IPS-18a (cell line): ENCODE data around the gene LEAP2.

ENCODE experiments used
- H3K27ac ChIP-seq: one replicate; pipeline ENCODE4 v1.5.1; 2013; ENCODE audit warnings: low read length
- H3K27me3 ChIP-seq: one replicate; pipeline ENCODE4 v1.6.1; 2013; ENCODE audit warnings: mild to moderate bottlenecking, low read length; ENCODE audit not compliant: control insufficient read depth, insufficient read depth
- H3K36me3 ChIP-seq: one replicate; pipeline ENCODE4 v1.6.1; 2013; ENCODE audit warnings: low read depth, low read length; ENCODE audit not compliant: control insufficient read depth
- H3K4me1 ChIP-seq: one replicate; pipeline ENCODE4 v1.6.1; 2013; ENCODE audit warnings: low read depth, low read length; ENCODE audit not compliant: control insufficient read depth
- H3K4me3 ChIP-seq: one replicate; pipeline ENCODE4 v1.5.1; 2013; ENCODE audit warnings: low read length
- H3K9ac ChIP-seq: one replicate; pipeline ENCODE4 v1.6.1; 2013; ENCODE audit warnings: mild to moderate bottlenecking, low read length, moderate library complexity
- H3K9me3 ChIP-seq: one replicate; pipeline ENCODE4 v1.6.1; 2013; ENCODE audit warnings: low read depth, low read length; ENCODE audit not compliant: control insufficient read depth

The LEAP2 gene

GRCh38 chr5:132915681-132916080 is 42.2 kb downstream of the LEAP2 start:
- no peak overlapping the region for H3K27ac ChIP-seq
- no peaks in the 10 kb centered on the region for H3K9me3 ChIP-seq
- H3K4me3 ChIP-seq, result no peak overlapping the region
- no peak overlapping the region for H3K9ac ChIP-seq
- H3K36me3 ChIP-seq, result peaks cover 22% of the 10 kb centered on the region
- no peaks in the 10 kb centered on the region for H3K4me1 ChIP-seq
- H3K27me3 ChIP-seq, result no peaks in the 10 kb centered on the region

DNA sequence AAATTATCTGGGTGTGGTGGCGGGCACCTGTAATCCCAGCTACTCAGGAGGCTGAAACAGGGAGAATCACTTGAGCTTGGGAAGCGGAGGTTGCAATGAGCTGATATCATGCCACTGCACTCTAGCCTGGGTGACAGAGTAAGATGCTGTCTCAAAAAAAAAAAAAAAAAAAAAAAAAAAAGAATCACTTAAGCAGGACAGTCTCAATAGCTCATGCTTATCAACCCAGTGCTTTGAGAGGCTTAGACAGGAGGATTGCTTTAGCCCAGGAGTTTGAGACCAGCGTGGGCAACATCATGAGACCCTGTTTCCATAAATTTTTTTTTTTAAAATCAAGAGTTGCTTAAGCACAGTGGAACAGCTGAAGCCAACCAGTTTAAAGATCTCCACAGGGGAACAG is 42.6 kb downstream of the LEAP2 start:
- no peak overlapping the region for H3K9ac ChIP-seq
- no peaks in the 10 kb centered on the region for H3K27me3 ChIP-seq
- peaks cover 22% of the 10 kb centered on the region for H3K36me3 ChIP-seq
- H3K4me1 ChIP-seq, result no peaks in the 10 kb centered on the region
- H3K27ac ChIP-seq, result no peak overlapping the region
- no peaks in the 10 kb centered on the region for H3K9me3 ChIP-seq
- no peak overlapping the region for H3K4me3 ChIP-seq
